K562 (cell line): ENCODE measurements around the gene ELMO1. TPM values are rescaled to one million over a fixed set of nuclear protein-coding genes. Genes with fewer than 3 reads are reported as not detected.

Experiments used
- ATAC-seq: fragments of 200-7000 bp; cut with Tn5 transposase; 3 replicates; pipeline ENCODE4 v1.9.1; 2020; ENCODE audit warnings: moderate library complexity
- BruUV-seq: library from RNA; stranded (reverse); fragments of 400-500 nt; replicated peaks from 2 replicates; lab custom pipeline; 2021; lab: Mats Ljungman, UMichigan
- CTCF ChIA-PET: fragments of 300-600 bp; formaldehyde crosslinking; extraction: SDS; loops from one replicate; lab custom pipeline; 2021; ENCODE audit warnings: low intra/inter-chr PET ratio; lab: Yijun Ruan, JAX
- POLR2A ChIA-PET: fragments of 300-600, 350-650 bp; sonication (Branson Sonifier 250); formaldehyde crosslinking; extraction: SDS; loops from one replicate; lab custom pipeline; 2021; ENCODE audit warnings: antibody characterized with exemption, inconsistent platforms; lab: Yijun Ruan, JAX
- DNase-seq, 4 experiments: peaks; one replicate each; pipeline versions ENCODE4 v3.0.0 to v3.0.0-alpha.2; 2011 to 2018; ENCODE audit warnings: low spot score in 3 of 4, mixed read lengths in 3 of 4; ENCODE audit errors: extremely low read depth in 1 of 4
- FAIRE-seq: peaks from 2 replicates; lab custom pipeline; 2011; peaks lifted over from hg19 to GRCh38; lab: Jason Lieb, UNC
- H2AFZ ChIP-seq: 2 replicates; pipeline ENCODE4 v1.6.0; 2011; ENCODE audit warnings: low read depth, low read length, control low read depth, inconsistent platforms
- H3K27ac ChIP-seq: fragments of 200-600 bp; 3 replicates; pipeline ENCODE4 v1.8.0; 2011; ENCODE audit warnings: low read depth, mild to moderate bottlenecking, control low read depth, inconsistent platforms, low read length, moderate library complexity, mixed read lengths; ENCODE audit errors: extremely low read depth
- H3K27me3 ChIP-seq, 2 experiments: fragments of 300-600 bp in 1 of 2; 2 replicates in 1 of 2; 3 replicates in 1 of 2; pipeline versions ENCODE4 v1.6.0 to v1.8.0; 2011; ENCODE audit warnings: inconsistent platforms in 2 of 2, low read length in 2 of 2, mild to moderate bottlenecking in 1 of 2, mixed read lengths in 1 of 2, moderate library complexity in 1 of 2; ENCODE audit not compliant: control insufficient read depth in 2 of 2, insufficient read depth in 2 of 2
- H3K36me3 ChIP-seq: fragments of 300-600 bp; 3 replicates; pipeline ENCODE4 v1.8.0; 2011; ENCODE audit warnings: mild to moderate bottlenecking, low read length, inconsistent platforms; ENCODE audit not compliant: control insufficient read depth, insufficient read depth
- H3K4me1 ChIP-seq, 2 experiments: fragments of 200-600 bp in 1 of 2; replicated peaks in 1 of 2; 2 replicates in 1 of 2; 3 replicates in 1 of 2; pipeline versions ENCODE4 v1.5.1 to v1.8.0; 2011; ENCODE audit warnings: inconsistent platforms in 2 of 2, low read length in 2 of 2, mild to moderate bottlenecking in 1 of 2, mixed read lengths in 1 of 2, moderate library complexity in 1 of 2; ENCODE audit not compliant: control insufficient read depth in 2 of 2, insufficient read depth in 2 of 2
- H3K4me2 ChIP-seq: 2 replicates; pipeline ENCODE4 v1.6.1; 2011; ENCODE audit warnings: low read length, control low read depth, inconsistent platforms, mixed read lengths; ENCODE audit not compliant: insufficient read depth
- H3K4me3 ChIP-seq: fragments of 200-600 bp; sonication (generic), shearing (Covaris generic); 2 replicates; pipeline ENCODE4 v1.5.1; 2016; ENCODE audit warnings: control low read depth, inconsistent platforms
- H3K79me2 ChIP-seq: fragments of 200-600 bp; 3 replicates; pipeline ENCODE4 v1.8.0; 2011; ENCODE audit warnings: low read length, inconsistent platforms; ENCODE audit not compliant: control insufficient read depth, insufficient read depth
- H3K9ac ChIP-seq, 2 experiments: 2 replicates each; pipeline versions ENCODE4 v1.6.0 to v1.6.1; 2011; ENCODE audit warnings: low read depth in 2 of 2, low read length in 2 of 2, control low read depth in 1 of 2, inconsistent platforms in 1 of 2, mild to moderate bottlenecking in 1 of 2, mixed read lengths in 1 of 2; ENCODE audit not compliant: insufficient read depth in 1 of 2
- H3K9me1 ChIP-seq: one replicate; pipeline ENCODE4 v1.6.0; 2011; ENCODE audit warnings: inconsistent platforms, mild to moderate bottlenecking, low read length, moderate library complexity; ENCODE audit not compliant: control insufficient read depth, insufficient read depth
- H3K9me3 ChIP-seq: replicated peaks from 2 replicates; pipeline ENCODE4 v1.5.1; 2011; ENCODE audit warnings: low read depth, low read length, inconsistent platforms; ENCODE audit not compliant: control insufficient read depth, insufficient read depth
- H4K20me1 ChIP-seq: replicated peaks from 2 replicates; pipeline ENCODE4 v1.6.1; 2011; ENCODE audit warnings: low read length, inconsistent platforms, mixed read lengths; ENCODE audit not compliant: control insufficient read depth, insufficient read depth
- CREB3 ChIP-seq: fragments of 450-650 bp; conservative IDR thresholded peaks from 2 replicates; pipeline ENCODE4 v1.6.1; 2016; ENCODE audit warnings: missing genetic modification characterization, low read depth, mild to moderate bottlenecking, missing compliant biosample characterization, moderate library complexity
- HCFC1 ChIP-seq: IDR thresholded peaks from 2 replicates; pipeline ENCODE4 v1.6.1; 2012; ENCODE audit warnings: low read depth, low read length, improper control_type of control experiment
- MYNN ChIP-seq, 2 experiments: sonication (generic); formaldehyde crosslinking in 1 of 2; IDR thresholded peaks; 2 replicates each; pipeline versions ENCODE4 v1.5.0 to v1.6.1; 2016 to 2020; ENCODE audit warnings: antibody characterized with exemption in 1 of 2, missing genetic modification reagents in 1 of 2
- PCBP1 ChIP-seq: fragments of 200-400 bp; formaldehyde crosslinking; IDR thresholded peaks from 2 replicates; pipeline ENCODE4 v1.6.1; 2018; ENCODE audit warnings: mild to moderate bottlenecking, low read depth, low read length; ENCODE audit not compliant: poor library complexity, severe bottlenecking
- PTBP1 ChIP-seq: fragments of 200-400 bp; formaldehyde crosslinking; IDR thresholded peaks from 2 replicates; pipeline ENCODE4 v1.6.1; 2017; ENCODE audit warnings: low read depth, low read length
- PTRF ChIP-seq: fragments of 450-650 bp; IDR thresholded peaks from 2 replicates; pipeline ENCODE4 v1.6.1; 2016; ENCODE audit warnings: mild to moderate bottlenecking, missing genetic modification characterization, missing compliant biosample characterization
- PYGO2 ChIP-seq: fragments of 450-650 bp; IDR thresholded peaks from 2 replicates; pipeline ENCODE4 v1.6.1; 2016; ENCODE audit warnings: mild to moderate bottlenecking, missing genetic modification characterization, moderate library complexity, missing compliant biosample characterization
- RBM25 ChIP-seq: fragments of 200-400 bp; formaldehyde crosslinking; IDR thresholded peaks from 2 replicates; pipeline ENCODE4 v1.6.1; 2018; ENCODE audit warnings: low read length, low read depth, moderate library complexity; ENCODE audit not compliant: severe bottlenecking
- SIRT6 ChIP-seq: IDR thresholded peaks from one replicate; pipeline ENCODE4 v1.6.1; 2012; ENCODE audit warnings: low read depth, mild to moderate bottlenecking, control low read depth, inconsistent platforms, low read length, moderate library complexity
- SNAPC5 ChIP-seq: fragments of 250-450 bp; sonication (Bioruptor Pico); IDR thresholded peaks from 2 replicates; pipeline ENCODE4 v1.8.0; 2021; ENCODE audit warnings: moderate library complexity, mild to moderate bottlenecking, inconsistent platforms
- TRIM28 ChIP-seq: fragments of 450-650 bp; IDR thresholded peaks from 2 replicates; pipeline ENCODE4 v1.6.1; 2017
- ZNF740 ChIP-seq, 3 experiments: fragments of 200-800 bp in 1 of 3; sonication (Bioruptor generic) in 1 of 3; sonication (generic) in 1 of 3; formaldehyde crosslinking in 1 of 3; IDR thresholded peaks; 2 replicates each; pipeline versions ENCODE4 v1.6.1 to v1.8.0; 2016 to 2022; ENCODE audit warnings: mild to moderate bottlenecking in 2 of 3, missing compliant biosample characterization in 2 of 3, missing genetic modification characterization in 2 of 3, missing genetic modification reagents in 1 of 3
- WGBS: fragments of 100-300 bp; shearing (Covaris generic); methylation state at CpG from one replicate; pipeline ENCODE4 v1.1.6; 2016; ENCODE audit warnings: low coverage, mixed read lengths; ENCODE audit not compliant: insufficient coverage; ENCODE audit errors: missing lambda C conversion rate; 5-methylcytosine and 5-hydroxymethylcytosine counted together
- in situ Hi-C: fragments of 300-500 bp; cut with MboI; formaldehyde crosslinking; loops from 4 replicates; pipeline ENCODE4 v1.15.0; 2018; ENCODE audit warnings: inconsistent platforms, mixed read lengths
- intact Hi-C: fragments of 100-400 bp; cut with micrococcal nuclease; formaldehyde crosslinking; loops from 2 replicates; pipeline ENCODE4 v1.14.2; 2022
- polyA plus RNA-seq, 8 experiments: library from polyadenylated mRNA; depleted of rRNA in 4 of 8; stranded (reverse) in 5 of 8; unstranded in 3 of 8; fragments of >200 nt; fragmentation: Nextera tagmentation in 2 of 8; fragmentation: Illumina TruSeq in 1 of 8; extraction: Ambion mirVana in 2 of 8; extraction: Trizol in 1 of 8; gene quantifications; 2 replicates each; pipeline versions ENCODE4 v1.2.1 to v1.2.3, GENCODE V29; 2011 to 2014; ENCODE audit warnings: inconsistent platforms in 1 of 8, missing spikeins in 1 of 8
- total RNA-seq, 7 experiments: library from RNA; depleted of rRNA in 6 of 7; stranded (reverse); fragments of >200 nt in 6 of 7; fragmentation: Illumina TruSeq in 2 of 7; extraction: Trizol in 2 of 7; gene quantifications; 2 replicates each; pipeline versions ENCODE4 v1.2.1 to v1.2.3, GENCODE V29; 2011 to 2021; ENCODE audit warnings: low replicate concordance in 1 of 7
- TF ChIP-seq, protein P1 (sequence below): sonication (generic); formaldehyde crosslinking; IDR thresholded peaks from 2 replicates; pipeline ENCODE4 v1.8.0; 2022; ENCODE audit warnings: mild to moderate bottlenecking, missing genetic modification reagents
- TF ChIP-seq, protein P2 (sequence below): fragments of 450-650 bp; IDR thresholded peaks from 2 replicates; pipeline ENCODE4 v1.6.1; 2017; ENCODE audit warnings: antibody characterized with exemption, mild to moderate bottlenecking

ELMO1 gene
- total and polyA plus RNA-seq, 9 of the 15 experiments (the other 6 are each of a cell fraction or from before 2014, with no cell fraction given): 0.36 to 7.2 (median 3.6) TPM

- Histone ChIP-seq H3K27ac (no peak overlapping the region), H4K20me1 (0 out of 2 replicates have a peak, but pooled peaks cover 5% of the 10 kb centered on the region), H3K4me3 (no peak overlapping the region), H3K4me2 (no peak overlapping the region), H3K9me3 (no peaks in the 10 kb centered on the region), H3K79me2 (no peaks in the 10 kb centered on the region), H3K9ac (no peak overlapping the region), H3K36me3 (no peaks in the 10 kb centered on the region), H3K4me1 (no peaks in the 10 kb centered on the region; a peak in 1 of 5 replicates), H2AFZ (no peak overlapping the region), H3K27me3 (peaks cover 6 to 16% of the 10 kb centered on the region in 2 experiments), H3K9me1 (no peaks in the 10 kb centered on the region)
- BruUV-seq: no TSS peak
- in situ Hi-C loops: no loop called here
- ChIA-PET CTCF (interaction anchor here (1.7 kb wide), 1 partner anchor 11 kb away, joined by 4 read pairs; no protein-coding TSS in a partner anchor), POLR2A (interaction anchor here (0.7 kb wide), 1 partner anchor 699 kb away, joined by 5 read pairs; no protein-coding TSS in a partner anchor)
- WGBS: 7% methylated on average over 10 of the region's 10 CpGs
- no peak for DNase-seq
- FAIRE-seq: no peak
- no peak for ATAC-seq
- intact Hi-C loops: loop anchor here (5.0 kb wide), 3 partner anchors 100 to 710 kb away; no protein-coding TSS in a partner anchor
- TF ChIP-seq, protein P1, sequence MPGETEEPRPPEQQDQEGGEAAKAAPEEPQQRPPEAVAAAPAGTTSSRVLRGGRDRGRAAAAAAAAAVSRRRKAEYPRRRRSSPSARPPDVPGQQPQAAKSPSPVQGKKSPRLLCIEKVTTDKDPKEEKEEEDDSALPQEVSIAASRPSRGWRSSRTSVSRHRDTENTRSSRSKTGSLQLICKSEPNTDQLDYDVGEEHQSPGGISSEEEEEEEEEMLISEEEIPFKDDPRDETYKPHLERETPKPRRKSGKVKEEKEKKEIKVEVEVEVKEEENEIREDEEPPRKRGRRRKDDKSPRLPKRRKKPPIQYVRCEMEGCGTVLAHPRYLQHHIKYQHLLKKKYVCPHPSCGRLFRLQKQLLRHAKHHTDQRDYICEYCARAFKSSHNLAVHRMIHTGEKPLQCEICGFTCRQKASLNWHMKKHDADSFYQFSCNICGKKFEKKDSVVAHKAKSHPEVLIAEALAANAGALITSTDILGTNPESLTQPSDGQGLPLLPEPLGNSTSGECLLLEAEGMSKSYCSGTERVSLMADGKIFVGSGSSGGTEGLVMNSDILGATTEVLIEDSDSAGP: no peak
- TF ChIP-seq ZNF740 (CRISPR knock-in tag; IDR thresholded peaks at IDR 0.05) (no peak), ZNF740 (tag; IDR thresholded peaks at IDR 0.05) (no peak), PTBP1 (no peak), PTRF (no peak), PCBP1 (no peak), HCFC1 (no peak), MYNN (IDR thresholded peaks at IDR 0.05) (no peak), MYNN (CRISPR knock-in tag; IDR thresholded peaks at IDR 0.05) (no peak), TRIM28 (no peak), PYGO2 (tag) (no peak), RBM25 (no peak), CREB3 (no peak), SIRT6 (no peak), SNAPC5 (no peak)
- TF ChIP-seq, protein P2, sequence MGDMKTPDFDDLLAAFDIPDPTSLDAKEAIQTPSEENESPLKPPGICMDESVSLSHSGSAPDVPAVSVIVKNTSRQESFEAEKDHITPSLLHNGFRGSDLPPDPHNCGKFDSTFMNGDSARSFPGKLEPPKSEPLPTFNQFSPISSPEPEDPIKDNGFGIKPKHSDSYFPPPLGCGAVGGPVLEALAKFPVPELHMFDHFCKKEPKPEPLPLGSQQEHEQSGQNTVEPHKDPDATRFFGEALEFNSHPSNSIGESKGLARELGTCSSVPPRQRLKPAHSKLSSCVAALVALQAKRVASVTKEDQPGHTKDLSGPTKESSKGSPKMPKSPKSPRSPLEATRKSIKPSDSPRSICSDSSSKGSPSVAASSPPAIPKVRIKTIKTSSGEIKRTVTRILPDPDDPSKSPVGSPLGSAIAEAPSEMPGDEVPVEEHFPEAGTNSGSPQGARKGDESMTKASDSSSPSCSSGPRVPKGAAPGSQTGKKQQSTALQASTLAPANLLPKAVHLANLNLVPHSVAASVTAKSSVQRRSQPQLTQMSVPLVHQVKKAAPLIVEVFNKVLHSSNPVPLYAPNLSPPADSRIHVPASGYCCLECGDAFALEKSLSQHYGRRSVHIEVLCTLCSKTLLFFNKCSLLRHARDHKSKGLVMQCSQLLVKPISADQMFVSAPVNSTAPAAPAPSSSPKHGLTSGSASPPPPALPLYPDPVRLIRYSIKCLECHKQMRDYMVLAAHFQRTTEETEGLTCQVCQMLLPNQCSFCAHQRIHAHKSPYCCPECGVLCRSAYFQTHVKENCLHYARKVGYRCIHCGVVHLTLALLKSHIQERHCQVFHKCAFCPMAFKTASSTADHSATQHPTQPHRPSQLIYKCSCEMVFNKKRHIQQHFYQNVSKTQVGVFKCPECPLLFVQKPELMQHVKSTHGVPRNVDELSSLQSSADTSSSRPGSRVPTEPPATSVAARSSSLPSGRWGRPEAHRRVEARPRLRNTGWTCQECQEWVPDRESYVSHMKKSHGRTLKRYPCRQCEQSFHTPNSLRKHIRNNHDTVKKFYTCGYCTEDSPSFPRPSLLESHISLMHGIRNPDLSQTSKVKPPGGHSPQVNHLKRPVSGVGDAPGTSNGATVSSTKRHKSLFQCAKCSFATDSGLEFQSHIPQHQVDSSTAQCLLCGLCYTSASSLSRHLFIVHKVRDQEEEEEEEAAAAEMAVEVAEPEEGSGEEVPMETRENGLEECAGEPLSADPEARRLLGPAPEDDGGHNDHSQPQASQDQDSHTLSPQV: no peak
These were observed 251.6 kb downstream of the ELMO1 start for GRCh38 chr7:37197108-37197507.
